K562 (cell line): ENCODE results near the gene ZNF512B. TPM values are rescaled to one million over a fixed set of nuclear protein-coding genes. Genes with fewer than 3 reads are reported as not detected.
A peak's percentile ranks its signal among the peaks of the same experiment; 100 is the strongest.

Experiments used
- CREBBP ChIP-seq: IDR thresholded peaks from one replicate; pipeline ENCODE4 v1.6.1; 2012; ENCODE audit warnings: low read depth, mild to moderate bottlenecking, control low read depth, inconsistent platforms, low read length
- DMBX1 ChIP-seq: fragments of 250-450 bp; sonication (Bioruptor Pico); IDR thresholded peaks from 2 replicates; pipeline ENCODE4 v1.8.0; 2022; ENCODE audit warnings: inconsistent platforms, mild to moderate bottlenecking, moderate library complexity, borderline replicate concordance
- EWSR1 ChIP-seq: fragments of 450-650 bp; IDR thresholded peaks from 2 replicates; pipeline ENCODE4 v1.6.1; 2018; ENCODE audit warnings: borderline replicate concordance, mild to moderate bottlenecking, low read depth, moderate library complexity; ENCODE audit not compliant: partially characterized antibody
- FOXA1 ChIP-seq: fragments of 450-650 bp; IDR thresholded peaks from 2 replicates; pipeline ENCODE4 v1.6.1; 2016; ENCODE audit warnings: mild to moderate bottlenecking, borderline replicate concordance
- HNRNPLL ChIP-seq: fragments of 200-400 bp; formaldehyde crosslinking; IDR thresholded peaks from 2 replicates; pipeline ENCODE4 v1.6.1; 2017; ENCODE audit warnings: low read length, low read depth, mild to moderate bottlenecking; ENCODE audit not compliant: poor library complexity, severe bottlenecking
- MED1 ChIP-seq: sonication (generic); formaldehyde crosslinking; IDR thresholded peaks from 2 replicates; pipeline ENCODE4 v1.8.1; 2023; ENCODE audit warnings: missing genetic modification reagents, borderline replicate concordance
- MTA1 ChIP-seq: fragments of 450-650 bp; IDR thresholded peaks from 2 replicates; pipeline ENCODE4 v1.6.1; 2017; ENCODE audit warnings: borderline replicate concordance
- POLR2G ChIP-seq: fragments of 200-400 bp; formaldehyde crosslinking; IDR thresholded peaks from 2 replicates; pipeline ENCODE4 v1.6.1; 2017; ENCODE audit warnings: low read depth, mild to moderate bottlenecking, antibody characterized with exemption, low read length, moderate library complexity
- RFX5 ChIP-seq: IDR thresholded peaks from 2 replicates; pipeline ENCODE4 v1.6.1; 2011; ENCODE audit warnings: low read depth, mild to moderate bottlenecking, improper control_type of control experiment, low read length
- SMAD4 ChIP-seq: fragments of 250-450 bp; sonication (Bioruptor Pico); conservative IDR thresholded peaks from 2 replicates; pipeline ENCODE4 v1.8.0; 2021; ENCODE audit warnings: inconsistent platforms, mild to moderate bottlenecking, moderate library complexity
- SPI1 ChIP-seq: IDR thresholded peaks from 2 replicates; pipeline ENCODE4 v1.6.1; 2011; ENCODE audit warnings: low read depth, low read length, control low read depth, borderline replicate concordance
- STAT5A ChIP-seq: IDR thresholded peaks from 2 replicates; pipeline ENCODE4 v1.6.1; 2012; ENCODE audit warnings: low read length, inconsistent platforms, borderline replicate concordance
- polyA plus RNA-seq, 8 experiments: library from polyadenylated mRNA; depleted of rRNA in 4 of 8; stranded (reverse) in 5 of 8; unstranded in 3 of 8; fragments of >200 nt; fragmentation: Nextera tagmentation in 2 of 8; fragmentation: Illumina TruSeq in 1 of 8; extraction: Ambion mirVana in 2 of 8; extraction: Trizol in 1 of 8; gene quantifications; 2 replicates each; pipeline versions ENCODE4 v1.2.1 to v1.2.3, GENCODE V29; 2011 to 2014; ENCODE audit warnings: inconsistent platforms in 1 of 8, missing spikeins in 1 of 8
- total RNA-seq, 7 experiments: library from RNA; depleted of rRNA in 6 of 7; stranded (reverse); fragments of >200 nt in 6 of 7; fragmentation: Illumina TruSeq in 2 of 7; extraction: Trizol in 2 of 7; gene quantifications; 2 replicates each; pipeline versions ENCODE4 v1.2.1 to v1.2.3, GENCODE V29; 2011 to 2021; ENCODE audit warnings: low replicate concordance in 1 of 7
- TF ChIP-seq, protein P1 (sequence below): sonication (generic); formaldehyde crosslinking; IDR thresholded peaks from 2 replicates; pipeline ENCODE4 v1.8.0; 2022; ENCODE audit warnings: missing genetic modification reagents, mild to moderate bottlenecking, borderline replicate concordance
- TF ChIP-seq, protein P2 (sequence below): fragments of 250-450 bp; sonication (Bioruptor Pico); IDR thresholded peaks from 2 replicates; pipeline ENCODE4 v1.5.0; 2020; ENCODE audit warnings: mild to moderate bottlenecking
- TF ChIP-seq, protein P3 (sequence below): fragments of 450-650 bp; conservative IDR thresholded peaks from 2 replicates; pipeline ENCODE4 v1.6.1; 2016; ENCODE audit warnings: missing genetic modification characterization, low read depth, mild to moderate bottlenecking, missing compliant biosample characterization, moderate library complexity
- TF ChIP-seq, protein P4 (sequence below): fragments of 250-450 bp; sonication (Bioruptor Pico); IDR thresholded peaks from 2 replicates; pipeline ENCODE4 v1.4.0; 2020
- TF ChIP-seq, protein P5 (sequence below): sonication (generic); formaldehyde crosslinking; IDR thresholded peaks from 2 replicates; pipeline ENCODE4 v1.8.0; 2022; ENCODE audit warnings: missing genetic modification reagents, mild to moderate bottlenecking, moderate library complexity, borderline replicate concordance

ZNF512B gene
- total and polyA plus RNA-seq, 9 of the 15 experiments (the other 6 are each of a cell fraction or from before 2014, with no cell fraction given), result 0.01 to 27.8 (median 8.2) TPM

DNA sequence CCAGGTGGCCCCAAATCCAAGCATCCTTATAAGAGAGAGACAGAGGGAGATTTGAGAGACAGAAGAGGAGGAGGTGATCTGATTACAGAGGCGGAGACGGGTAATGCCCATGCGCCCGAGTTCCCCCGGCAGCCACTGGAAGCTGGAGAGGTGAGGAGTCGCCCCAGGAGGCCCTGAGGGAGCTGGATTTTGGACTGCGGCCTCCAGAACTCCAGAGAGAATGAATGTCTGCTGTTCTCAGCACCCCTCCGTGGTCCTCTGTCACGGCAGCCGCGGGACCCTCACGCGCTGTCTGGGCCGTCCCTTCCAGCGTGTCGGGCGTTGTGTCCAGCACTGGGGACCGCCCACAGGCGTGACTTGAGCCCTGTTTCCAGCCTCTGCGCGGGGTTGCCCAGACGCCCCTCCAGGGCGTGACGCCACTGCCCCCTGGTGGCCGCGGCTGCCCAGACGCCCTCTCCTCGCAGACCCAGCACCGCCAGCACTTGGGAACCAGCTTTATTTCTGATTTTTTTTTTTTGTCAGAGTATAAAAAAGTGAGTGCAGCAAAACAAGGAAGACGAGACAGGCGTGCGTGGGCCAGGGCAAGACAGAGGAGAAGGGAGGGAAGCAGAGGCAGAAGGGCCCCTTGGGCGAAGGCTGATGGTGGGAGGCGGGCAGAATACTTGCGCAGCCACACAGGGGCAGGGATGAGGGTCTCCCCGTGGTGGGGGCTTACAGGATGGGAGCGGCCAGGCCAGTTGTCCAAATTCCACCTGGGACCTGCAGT is 4.1 kb upstream of the ZNF512B start (continued):
- TF ChIP-seq RFX5 (no peak), SPI1 (no peak), POLR2G (peak; percentile 64), CREBBP (no peak), EWSR1 (no peak), SMAD4 (CRISPR knock-in tag) (no peak; the same call in 1 of the 2 replicates), HNRNPLL (no peak), MTA1 (no peak), FOXA1 (no peak), STAT5A (no peak), DMBX1 (CRISPR knock-in tag) (no peak), MED1 (CRISPR knock-in tag) (no peak)
- TF ChIP-seq, protein P1, sequence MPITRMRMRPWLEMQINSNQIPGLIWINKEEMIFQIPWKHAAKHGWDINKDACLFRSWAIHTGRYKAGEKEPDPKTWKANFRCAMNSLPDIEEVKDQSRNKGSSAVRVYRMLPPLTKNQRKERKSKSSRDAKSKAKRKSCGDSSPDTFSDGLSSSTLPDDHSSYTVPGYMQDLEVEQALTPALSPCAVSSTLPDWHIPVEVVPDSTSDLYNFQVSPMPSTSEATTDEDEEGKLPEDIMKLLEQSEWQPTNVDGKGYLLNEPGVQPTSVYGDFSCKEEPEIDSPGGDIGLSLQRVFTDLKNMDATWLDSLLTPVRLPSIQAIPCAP (CRISPR knock-in tag), result no peak
- TF ChIP-seq, protein P2, sequence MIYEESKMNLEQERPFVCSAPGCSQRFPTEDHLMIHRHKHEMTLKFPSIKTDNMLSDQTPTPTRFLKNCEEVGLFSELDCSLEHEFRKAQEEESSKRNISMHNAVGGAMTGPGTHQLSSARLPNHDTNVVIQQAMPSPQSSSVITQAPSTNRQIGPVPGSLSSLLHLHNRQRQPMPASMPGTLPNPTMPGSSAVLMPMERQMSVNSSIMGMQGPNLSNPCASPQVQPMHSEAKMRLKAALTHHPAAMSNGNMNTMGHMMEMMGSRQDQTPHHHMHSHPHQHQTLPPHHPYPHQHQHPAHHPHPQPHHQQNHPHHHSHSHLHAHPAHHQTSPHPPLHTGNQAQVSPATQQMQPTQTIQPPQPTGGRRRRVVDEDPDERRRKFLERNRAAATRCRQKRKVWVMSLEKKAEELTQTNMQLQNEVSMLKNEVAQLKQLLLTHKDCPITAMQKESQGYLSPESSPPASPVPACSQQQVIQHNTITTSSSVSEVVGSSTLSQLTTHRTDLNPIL (CRISPR knock-in tag), result no peak
- TF ChIP-seq, protein P3, sequence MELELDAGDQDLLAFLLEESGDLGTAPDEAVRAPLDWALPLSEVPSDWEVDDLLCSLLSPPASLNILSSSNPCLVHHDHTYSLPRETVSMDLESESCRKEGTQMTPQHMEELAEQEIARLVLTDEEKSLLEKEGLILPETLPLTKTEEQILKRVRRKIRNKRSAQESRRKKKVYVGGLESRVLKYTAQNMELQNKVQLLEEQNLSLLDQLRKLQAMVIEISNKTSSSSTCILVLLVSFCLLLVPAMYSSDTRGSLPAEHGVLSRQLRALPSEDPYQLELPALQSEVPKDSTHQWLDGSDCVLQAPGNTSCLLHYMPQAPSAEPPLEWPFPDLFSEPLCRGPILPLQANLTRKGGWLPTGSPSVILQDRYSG (tag), result no peak
- TF ChIP-seq, protein P4, sequence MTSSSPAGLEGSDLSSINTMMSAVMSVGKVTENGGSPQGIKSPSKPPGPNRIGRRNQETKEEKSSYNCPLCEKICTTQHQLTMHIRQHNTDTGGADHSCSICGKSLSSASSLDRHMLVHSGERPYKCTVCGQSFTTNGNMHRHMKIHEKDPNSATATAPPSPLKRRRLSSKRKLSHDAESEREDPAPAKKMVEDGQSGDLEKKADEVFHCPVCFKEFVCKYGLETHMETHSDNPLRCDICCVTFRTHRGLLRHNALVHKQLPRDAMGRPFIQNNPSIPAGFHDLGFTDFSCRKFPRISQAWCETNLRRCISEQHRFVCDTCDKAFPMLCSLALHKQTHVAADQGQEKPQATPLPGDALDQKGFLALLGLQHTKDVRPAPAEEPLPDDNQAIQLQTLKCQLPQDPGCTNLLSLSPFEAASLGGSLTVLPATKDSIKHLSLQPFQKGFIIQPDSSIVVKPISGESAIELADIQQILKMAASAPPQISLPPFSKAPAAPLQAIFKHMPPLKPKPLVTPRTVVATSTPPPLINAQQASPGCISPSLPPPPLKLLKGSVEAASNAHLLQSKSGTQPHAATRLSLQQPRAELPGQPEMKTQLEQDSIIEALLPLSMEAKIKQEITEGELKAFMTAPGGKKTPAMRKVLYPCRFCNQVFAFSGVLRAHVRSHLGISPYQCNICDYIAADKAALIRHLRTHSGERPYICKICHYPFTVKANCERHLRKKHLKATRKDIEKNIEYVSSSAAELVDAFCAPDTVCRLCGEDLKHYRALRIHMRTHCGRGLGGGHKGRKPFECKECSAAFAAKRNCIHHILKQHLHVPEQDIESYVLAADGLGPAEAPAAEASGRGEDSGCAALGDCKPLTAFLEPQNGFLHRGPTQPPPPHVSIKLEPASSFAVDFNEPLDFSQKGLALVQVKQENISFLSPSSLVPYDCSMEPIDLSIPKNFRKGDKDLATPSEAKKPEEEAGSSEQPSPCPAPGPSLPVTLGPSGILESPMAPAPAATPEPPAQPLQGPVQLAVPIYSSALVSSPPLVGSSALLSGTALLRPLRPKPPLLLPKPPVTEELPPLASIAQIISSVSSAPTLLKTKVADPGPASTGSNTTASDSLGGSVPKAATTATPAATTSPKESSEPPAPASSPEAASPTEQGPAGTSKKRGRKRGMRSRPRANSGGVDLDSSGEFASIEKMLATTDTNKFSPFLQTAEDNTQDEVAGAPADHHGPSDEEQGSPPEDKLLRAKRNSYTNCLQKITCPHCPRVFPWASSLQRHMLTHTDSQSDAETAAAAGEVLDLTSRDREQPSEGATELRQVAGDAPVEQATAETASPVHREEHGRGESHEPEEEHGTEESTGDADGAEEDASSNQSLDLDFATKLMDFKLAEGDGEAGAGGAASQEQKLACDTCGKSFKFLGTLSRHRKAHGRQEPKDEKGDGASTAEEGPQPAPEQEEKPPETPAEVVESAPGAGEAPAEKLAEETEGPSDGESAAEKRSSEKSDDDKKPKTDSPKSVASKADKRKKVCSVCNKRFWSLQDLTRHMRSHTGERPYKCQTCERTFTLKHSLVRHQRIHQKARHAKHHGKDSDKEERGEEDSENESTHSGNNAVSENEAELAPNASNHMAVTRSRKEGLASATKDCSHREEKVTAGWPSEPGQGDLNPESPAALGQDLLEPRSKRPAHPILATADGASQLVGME (CRISPR knock-in tag), result no peak
- TF ChIP-seq, protein P5, sequence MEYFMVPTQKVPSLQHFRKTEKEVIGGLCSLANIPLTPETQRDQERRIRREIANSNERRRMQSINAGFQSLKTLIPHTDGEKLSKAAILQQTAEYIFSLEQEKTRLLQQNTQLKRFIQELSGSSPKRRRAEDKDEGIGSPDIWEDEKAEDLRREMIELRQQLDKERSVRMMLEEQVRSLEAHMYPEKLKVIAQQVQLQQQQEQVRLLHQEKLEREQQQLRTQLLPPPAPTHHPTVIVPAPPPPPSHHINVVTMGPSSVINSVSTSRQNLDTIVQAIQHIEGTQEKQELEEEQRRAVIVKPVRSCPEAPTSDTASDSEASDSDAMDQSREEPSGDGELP, result peak; percentile 84
